Activated CD4-positive, alpha-beta T cell treated with anti-CD3 and anti-CD28 coated beads, Interleukin-2, amount 50 U/mL, for 4 hours (primary cell): ENCODE measurements around the gene EXOSC5.

Experiments used
- DNase-seq, 2 experiments: peaks; one replicate each; pipeline ENCODE4 v3.0.0-alpha.2; 2020

EXOSC5 gene

GRCh38 chr19:41339936-41340335 lies 57.2 kb downstream of the EXOSC5 start:
- no peak for DNase-seq
